ENCODE results near the gene SLC2A11. TPM values are rescaled to one million over a fixed set of nuclear protein-coding genes. Genes with fewer than 3 reads are reported as not detected.

SLC2A11 gene
- total RNA-seq, 4 donors from 2014 or later: 8.3 to 16.0 (median 14.8) TPM

DNA sequence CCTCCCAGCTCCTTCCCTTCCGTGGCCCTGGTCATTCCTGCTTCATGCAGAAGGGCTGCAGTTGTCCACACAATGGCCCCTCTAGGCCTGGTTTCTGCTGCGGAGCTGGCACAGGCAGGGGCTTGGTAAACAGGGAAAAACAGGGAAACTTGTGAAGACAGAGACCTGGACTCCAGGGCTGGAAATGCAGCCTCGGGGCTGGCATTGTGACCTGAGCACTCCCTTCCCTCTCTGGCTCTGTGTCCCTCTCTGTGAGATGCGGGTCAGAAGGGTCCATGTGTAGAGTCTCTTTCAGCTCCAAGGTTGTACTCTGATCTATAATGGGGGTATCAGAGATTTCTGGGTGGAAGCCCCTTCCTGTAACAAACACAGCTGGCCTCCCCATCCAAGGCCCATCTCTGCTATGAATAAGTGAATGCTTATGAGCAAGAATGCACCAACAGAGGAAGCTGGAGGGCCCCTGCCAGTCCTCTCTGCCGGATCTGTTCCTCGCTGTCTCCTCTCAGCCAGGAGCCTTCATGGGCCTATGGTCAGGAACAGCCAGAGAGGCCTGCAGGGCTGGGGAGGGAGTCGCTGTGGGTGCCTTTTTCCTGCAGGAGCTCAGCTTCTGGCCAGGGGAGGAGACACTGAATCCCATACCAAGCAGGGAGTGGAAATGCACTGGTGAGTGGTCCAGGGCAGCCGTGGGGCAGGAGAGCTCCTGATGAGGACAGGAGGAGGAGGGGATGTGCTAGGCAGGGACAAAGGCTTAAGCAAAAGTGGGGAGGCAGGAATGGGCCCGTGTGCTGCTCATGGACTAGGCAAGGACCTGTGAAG lies 12.2 kb upstream of the SLC2A11 start:
- Histone ChIP-seq H3K27ac (peak overlapping the region; percentile 44 to 79 (median 64)), H3K27me3 (no peaks in the 10 kb centered on the region), H3K4me3 (no peak overlapping the region), H3K9me3 (no peaks in the 10 kb centered on the region), H3K4me1 (peaks cover 2 to 51% (median 30%) of the 10 kb centered on the region in 4 donors), H3K36me3 (no peaks in the 10 kb centered on the region)
- DNase-seq: no peak
- TF ChIP-seq, protein P1, sequence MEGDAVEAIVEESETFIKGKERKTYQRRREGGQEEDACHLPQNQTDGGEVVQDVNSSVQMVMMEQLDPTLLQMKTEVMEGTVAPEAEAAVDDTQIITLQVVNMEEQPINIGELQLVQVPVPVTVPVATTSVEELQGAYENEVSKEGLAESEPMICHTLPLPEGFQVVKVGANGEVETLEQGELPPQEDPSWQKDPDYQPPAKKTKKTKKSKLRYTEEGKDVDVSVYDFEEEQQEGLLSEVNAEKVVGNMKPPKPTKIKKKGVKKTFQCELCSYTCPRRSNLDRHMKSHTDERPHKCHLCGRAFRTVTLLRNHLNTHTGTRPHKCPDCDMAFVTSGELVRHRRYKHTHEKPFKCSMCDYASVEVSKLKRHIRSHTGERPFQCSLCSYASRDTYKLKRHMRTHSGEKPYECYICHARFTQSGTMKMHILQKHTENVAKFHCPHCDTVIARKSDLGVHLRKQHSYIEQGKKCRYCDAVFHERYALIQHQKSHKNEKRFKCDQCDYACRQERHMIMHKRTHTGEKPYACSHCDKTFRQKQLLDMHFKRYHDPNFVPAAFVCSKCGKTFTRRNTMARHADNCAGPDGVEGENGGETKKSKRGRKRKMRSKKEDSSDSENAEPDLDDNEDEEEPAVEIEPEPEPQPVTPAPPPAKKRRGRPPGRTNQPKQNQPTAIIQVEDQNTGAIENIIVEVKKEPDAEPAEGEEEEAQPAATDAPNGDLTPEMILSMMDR (IDR thresholded peaks at IDR 0.05): no peak
- no peak for TF ChIP-seq POLR2A (IDR thresholded peaks at IDR 0.05)

GRCh38 chr22:23846081-23846469 lies 11.6 kb upstream of the SLC2A11 start:
- no peaks in the 10 kb centered on the region for H3K36me3 ChIP-seq
- H3K4me3 ChIP-seq: no peak overlapping the region
- no peak for DNase-seq
- H3K9me3 ChIP-seq: no peaks in the 10 kb centered on the region
- H3K27me3 ChIP-seq: no peaks in the 10 kb centered on the region
- peak overlapping the region; percentile 23 to 79 (median 52) for H3K27ac ChIP-seq
- TF ChIP-seq POLR2A (IDR thresholded peaks at IDR 0.05): no peak
- TF ChIP-seq, protein P1 (IDR thresholded peaks at IDR 0.05): no peak
- peaks cover 2 to 51% (median 30%) of the 10 kb centered on the region in 4 donors for H3K4me1 ChIP-seq

DNA sequence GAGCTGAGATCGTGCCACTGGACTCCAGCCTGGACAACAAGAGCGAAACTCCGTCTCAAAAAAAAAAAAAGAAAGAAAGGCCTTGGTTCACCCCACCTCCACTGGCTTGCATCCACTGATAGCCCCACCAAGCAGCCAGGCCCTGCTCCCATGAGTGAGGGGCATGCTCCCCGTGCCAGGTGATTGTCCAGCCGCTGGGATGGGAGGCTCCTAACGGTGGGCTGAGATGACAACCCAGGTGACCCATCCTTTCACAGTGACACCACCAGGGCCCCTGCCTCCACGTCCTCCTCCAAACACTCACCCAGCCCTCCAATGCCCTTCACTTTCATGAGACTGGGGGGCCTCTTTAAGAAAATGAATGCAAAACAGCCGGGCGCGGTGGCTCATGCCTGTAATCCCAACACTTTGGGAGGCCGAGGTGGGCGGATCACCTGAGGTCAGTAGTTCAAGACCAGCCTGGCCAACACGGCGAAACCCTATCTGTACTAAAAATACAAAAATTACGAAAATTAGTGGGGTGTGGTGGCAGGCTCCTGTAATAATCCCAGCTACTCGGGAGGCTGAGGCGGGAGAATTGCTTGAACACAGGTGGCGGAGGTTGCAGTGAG lies 10.3 kb upstream of the SLC2A11 start:
- no peak overlapping the region for H3K4me3 ChIP-seq
- H3K4me1 ChIP-seq: peaks cover 2 to 51% (median 27%) of the 10 kb centered on the region in 4 donors
- DNase-seq: no peak
- H3K36me3 ChIP-seq: no peaks in the 10 kb centered on the region
- TF ChIP-seq, protein P1 (IDR thresholded peaks at IDR 0.05): no peak
- TF ChIP-seq POLR2A (IDR thresholded peaks at IDR 0.05): no peak
- H3K27ac ChIP-seq: peak overlapping the region in 2 of 4 donors; percentile 23 to 79
- H3K9me3 ChIP-seq: no peaks in the 10 kb centered on the region
- H3K27me3 ChIP-seq: no peaks in the 10 kb centered on the region

DNA sequence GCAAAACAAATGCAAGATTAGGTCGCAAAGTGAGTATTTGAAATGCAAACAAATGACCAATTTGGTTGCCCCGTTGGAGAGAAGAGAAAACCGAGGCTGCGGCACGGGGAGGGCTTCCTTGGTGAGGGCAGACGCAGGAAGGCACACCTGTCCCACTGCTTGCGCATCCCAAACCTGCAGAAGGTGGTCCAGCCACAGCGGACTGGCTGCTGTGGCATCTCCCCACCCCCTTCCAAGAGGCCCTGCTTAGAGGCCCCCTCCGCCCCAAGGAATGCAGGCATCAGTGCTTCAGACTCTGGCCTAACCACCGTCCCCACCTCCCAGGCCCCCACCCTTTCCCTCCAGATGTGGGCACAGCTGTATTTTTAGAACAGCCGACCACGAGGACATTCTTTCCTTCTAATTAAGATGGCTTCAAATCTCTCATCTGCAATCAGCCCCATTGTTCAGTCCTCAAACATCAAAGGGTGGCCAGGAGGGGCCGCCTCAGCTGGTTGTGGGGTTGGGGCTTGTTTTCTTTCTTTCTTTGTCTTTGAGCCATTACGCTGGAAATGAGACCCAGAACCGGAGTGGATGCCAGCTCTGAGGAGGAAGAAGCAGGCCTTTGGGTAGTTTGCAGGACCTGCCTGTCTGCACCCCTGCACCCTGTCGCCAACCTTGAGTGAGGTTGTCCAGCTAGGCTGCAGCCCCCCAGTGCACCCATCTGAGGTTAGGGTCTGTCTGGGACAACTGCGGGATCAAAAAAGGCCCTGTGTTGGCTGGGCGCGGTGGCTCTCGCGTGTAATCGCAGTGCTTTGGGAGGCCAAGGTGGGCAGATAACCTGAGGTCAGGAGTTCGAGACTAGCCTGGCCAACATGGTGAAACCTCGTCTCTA lies 9.4 kb upstream of the SLC2A11 start:
- H3K4me3 ChIP-seq: no peak overlapping the region
- H3K4me1 ChIP-seq: peaks cover 2 to 46% (median 27%) of the 10 kb centered on the region in 4 donors
- peak in 2 of 3 donors; percentile 64 to 68 for DNase-seq
- no peaks in the 10 kb centered on the region for H3K9me3 ChIP-seq
- H3K27ac ChIP-seq: peak overlapping the region in 1 of 4 donors; percentile 79
- no peaks in the 10 kb centered on the region for H3K36me3 ChIP-seq
- H3K27me3 ChIP-seq: no peaks in the 10 kb centered on the region
- TF ChIP-seq, protein P1 (IDR thresholded peaks at IDR 0.05): no peak
- no peak for TF ChIP-seq POLR2A (IDR thresholded peaks at IDR 0.05)
